H1 (cell line): ENCODE results near the gene ARSA. TPM values are rescaled to one million over a fixed set of nuclear protein-coding genes. Genes with fewer than 3 reads are reported as not detected.

Source experiments
- ATF3 ChIP-seq: IDR thresholded peaks from 2 replicates; pipeline ENCODE4 v1.6.1; 2011; ENCODE audit warnings: low read depth, mild to moderate bottlenecking, low read length; ENCODE audit not compliant: insufficient read depth
- BRCA1 ChIP-seq: IDR thresholded peaks from 2 replicates; pipeline ENCODE4 v1.6.1; 2012; ENCODE audit warnings: low read depth, low read length, improper control_type of control experiment
- MAX ChIP-seq: IDR thresholded peaks from 2 replicates; pipeline ENCODE4 v1.6.1; 2012; ENCODE audit warnings: inconsistent platforms
- PHF8 ChIP-seq: fragments of 200-600 bp; sonication (generic); conservative IDR thresholded peaks from 2 replicates; pipeline ENCODE4 v1.7.1; 2012; ENCODE audit warnings: low read depth, mild to moderate bottlenecking, inconsistent platforms, low read length, moderate library complexity
- RAD21 ChIP-seq, 2 experiments: IDR thresholded peaks in 1 of 2; conservative IDR thresholded peaks in 1 of 2; 2 replicates each; pipeline ENCODE4 v1.6.1; 2011; ENCODE audit warnings: low read depth in 2 of 2, low read length in 2 of 2, improper control_type of control experiment in 1 of 2, inconsistent platforms in 1 of 2, mild to moderate bottlenecking in 1 of 2, moderate library complexity in 1 of 2
- RFX5 ChIP-seq: IDR thresholded peaks from 2 replicates; pipeline ENCODE4 v1.6.1; 2011; ENCODE audit warnings: low read depth, low read length, improper control_type of control experiment, borderline replicate concordance
- SP2 ChIP-seq: IDR thresholded peaks from 2 replicates; pipeline ENCODE4 v1.6.1; 2012; ENCODE audit warnings: mild to moderate bottlenecking, low read length, inconsistent platforms
- polyA plus RNA-seq, 7 experiments: library from polyadenylated mRNA; depleted of rRNA in 3 of 7; stranded (reverse) in 5 of 7; unstranded in 2 of 7; fragments of >200 nt in 5 of 7; fragments of 200-250 nt in 2 of 7; gene quantifications; 1 replicate in 5 of 7; 2 replicates in 1 of 7; 4 replicates in 1 of 7; pipeline versions ENCODE4 v1.2.1 to v1.2.3, GENCODE V29; 2011 to 2013; ENCODE audit warnings: missing spikeins in 2 of 7, mixed read lengths in 2 of 7
- total RNA-seq: library from RNA; stranded (reverse); fragmentation: NEBNext Ultra II Directional; extraction: Animal tissue kit (Norgen Biotek cat#: 25700); gene quantifications from 2 replicates; pipeline ENCODE4 v1.2.1, GENCODE V29; 2021
- TF ChIP-seq, protein P1 (sequence below): fragments of 300-600 bp; sonication (generic); IDR thresholded peaks from 2 replicates; pipeline ENCODE4 v1.7.1; 2012; ENCODE audit warnings: low read length, moderate library complexity, mild to moderate bottlenecking, inconsistent platforms; ENCODE audit not compliant: insufficient replicate concordance

ARSA gene
- total and polyA plus RNA-seq, 2 of the 8 experiments (the other 6 are each of a cell fraction or from before 2014, with no cell fraction given) = 9.8 to 10.1 TPM

GRCh38 chr22:50582493-50583293, 45.3 kb downstream of the ARSA start, which contains the start of gene CHKB (continued):
- TF ChIP-seq, protein P1, sequence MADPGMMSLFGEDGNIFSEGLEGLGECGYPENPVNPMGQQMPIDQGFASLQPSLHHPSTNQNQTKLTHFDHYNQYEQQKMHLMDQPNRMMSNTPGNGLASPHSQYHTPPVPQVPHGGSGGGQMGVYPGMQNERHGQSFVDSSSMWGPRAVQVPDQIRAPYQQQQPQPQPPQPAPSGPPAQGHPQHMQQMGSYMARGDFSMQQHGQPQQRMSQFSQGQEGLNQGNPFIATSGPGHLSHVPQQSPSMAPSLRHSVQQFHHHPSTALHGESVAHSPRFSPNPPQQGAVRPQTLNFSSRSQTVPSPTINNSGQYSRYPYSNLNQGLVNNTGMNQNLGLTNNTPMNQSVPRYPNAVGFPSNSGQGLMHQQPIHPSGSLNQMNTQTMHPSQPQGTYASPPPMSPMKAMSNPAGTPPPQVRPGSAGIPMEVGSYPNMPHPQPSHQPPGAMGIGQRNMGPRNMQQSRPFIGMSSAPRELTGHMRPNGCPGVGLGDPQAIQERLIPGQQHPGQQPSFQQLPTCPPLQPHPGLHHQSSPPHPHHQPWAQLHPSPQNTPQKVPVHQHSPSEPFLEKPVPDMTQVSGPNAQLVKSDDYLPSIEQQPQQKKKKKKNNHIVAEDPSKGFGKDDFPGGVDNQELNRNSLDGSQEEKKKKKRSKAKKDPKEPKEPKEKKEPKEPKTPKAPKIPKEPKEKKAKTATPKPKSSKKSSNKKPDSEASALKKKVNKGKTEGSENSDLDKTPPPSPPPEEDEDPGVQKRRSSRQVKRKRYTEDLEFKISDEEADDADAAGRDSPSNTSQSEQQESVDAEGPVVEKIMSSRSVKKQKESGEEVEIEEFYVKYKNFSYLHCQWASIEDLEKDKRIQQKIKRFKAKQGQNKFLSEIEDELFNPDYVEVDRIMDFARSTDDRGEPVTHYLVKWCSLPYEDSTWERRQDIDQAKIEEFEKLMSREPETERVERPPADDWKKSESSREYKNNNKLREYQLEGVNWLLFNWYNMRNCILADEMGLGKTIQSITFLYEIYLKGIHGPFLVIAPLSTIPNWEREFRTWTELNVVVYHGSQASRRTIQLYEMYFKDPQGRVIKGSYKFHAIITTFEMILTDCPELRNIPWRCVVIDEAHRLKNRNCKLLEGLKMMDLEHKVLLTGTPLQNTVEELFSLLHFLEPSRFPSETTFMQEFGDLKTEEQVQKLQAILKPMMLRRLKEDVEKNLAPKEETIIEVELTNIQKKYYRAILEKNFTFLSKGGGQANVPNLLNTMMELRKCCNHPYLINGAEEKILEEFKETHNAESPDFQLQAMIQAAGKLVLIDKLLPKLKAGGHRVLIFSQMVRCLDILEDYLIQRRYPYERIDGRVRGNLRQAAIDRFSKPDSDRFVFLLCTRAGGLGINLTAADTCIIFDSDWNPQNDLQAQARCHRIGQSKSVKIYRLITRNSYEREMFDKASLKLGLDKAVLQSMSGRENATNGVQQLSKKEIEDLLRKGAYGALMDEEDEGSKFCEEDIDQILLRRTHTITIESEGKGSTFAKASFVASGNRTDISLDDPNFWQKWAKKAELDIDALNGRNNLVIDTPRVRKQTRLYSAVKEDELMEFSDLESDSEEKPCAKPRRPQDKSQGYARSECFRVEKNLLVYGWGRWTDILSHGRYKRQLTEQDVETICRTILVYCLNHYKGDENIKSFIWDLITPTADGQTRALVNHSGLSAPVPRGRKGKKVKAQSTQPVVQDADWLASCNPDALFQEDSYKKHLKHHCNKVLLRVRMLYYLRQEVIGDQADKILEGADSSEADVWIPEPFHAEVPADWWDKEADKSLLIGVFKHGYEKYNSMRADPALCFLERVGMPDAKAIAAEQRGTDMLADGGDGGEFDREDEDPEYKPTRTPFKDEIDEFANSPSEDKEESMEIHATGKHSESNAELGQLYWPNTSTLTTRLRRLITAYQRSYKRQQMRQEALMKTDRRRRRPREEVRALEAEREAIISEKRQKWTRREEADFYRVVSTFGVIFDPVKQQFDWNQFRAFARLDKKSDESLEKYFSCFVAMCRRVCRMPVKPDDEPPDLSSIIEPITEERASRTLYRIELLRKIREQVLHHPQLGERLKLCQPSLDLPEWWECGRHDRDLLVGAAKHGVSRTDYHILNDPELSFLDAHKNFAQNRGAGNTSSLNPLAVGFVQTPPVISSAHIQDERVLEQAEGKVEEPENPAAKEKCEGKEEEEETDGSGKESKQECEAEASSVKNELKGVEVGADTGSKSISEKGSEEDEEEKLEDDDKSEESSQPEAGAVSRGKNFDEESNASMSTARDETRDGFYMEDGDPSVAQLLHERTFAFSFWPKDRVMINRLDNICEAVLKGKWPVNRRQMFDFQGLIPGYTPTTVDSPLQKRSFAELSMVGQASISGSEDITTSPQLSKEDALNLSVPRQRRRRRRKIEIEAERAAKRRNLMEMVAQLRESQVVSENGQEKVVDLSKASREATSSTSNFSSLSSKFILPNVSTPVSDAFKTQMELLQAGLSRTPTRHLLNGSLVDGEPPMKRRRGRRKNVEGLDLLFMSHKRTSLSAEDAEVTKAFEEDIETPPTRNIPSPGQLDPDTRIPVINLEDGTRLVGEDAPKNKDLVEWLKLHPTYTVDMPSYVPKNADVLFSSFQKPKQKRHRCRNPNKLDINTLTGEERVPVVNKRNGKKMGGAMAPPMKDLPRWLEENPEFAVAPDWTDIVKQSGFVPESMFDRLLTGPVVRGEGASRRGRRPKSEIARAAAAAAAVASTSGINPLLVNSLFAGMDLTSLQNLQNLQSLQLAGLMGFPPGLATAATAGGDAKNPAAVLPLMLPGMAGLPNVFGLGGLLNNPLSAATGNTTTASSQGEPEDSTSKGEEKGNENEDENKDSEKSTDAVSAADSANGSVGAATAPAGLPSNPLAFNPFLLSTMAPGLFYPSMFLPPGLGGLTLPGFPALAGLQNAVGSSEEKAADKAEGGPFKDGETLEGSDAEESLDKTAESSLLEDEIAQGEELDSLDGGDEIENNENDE = no peak
- 0 out of 2 replicates have a peak, but pooled peaks have one; percentile 35 for TF ChIP-seq MAX
- TF ChIP-seq SP2 = no peak
- 0 out of 2 replicates have a peak, but pooled peaks have one; percentile 33 for TF ChIP-seq ATF3
- no peak for TF ChIP-seq BRCA1
- no peak for TF ChIP-seq RFX5
- peak; percentile 75 for TF ChIP-seq PHF8
- no peak for TF ChIP-seq RAD21 (IDR thresholded peaks at IDR 0.05 in 1 of 2, conservative IDR thresholded peaks at IDR 0.05 in 1 of 2; ENCODE audit: low read depth in 2 of 2, low read length in 2 of 2)
